ENCODE results near the gene TESPA1.
"Not testable (repeated sequence)": the region's sequence is repeated elsewhere in the genome, so short reads cannot be mapped to it uniquely, and the experiment has no call there.

TESPA1 gene

GRCh38 chr12:54948171-54948570 is 36.4 kb downstream of the TESPA1 start:
- Histone ChIP-seq H3K4me1 (no peaks in the 10 kb centered on the region), H3K27ac (peak overlapping the region; percentile 14), H3K9me3 (ENCODE audit: control insufficient read depth, low read length) (no peaks in the 10 kb centered on the region), H3K79me2 (no peaks in the 10 kb centered on the region), H3K4me3 (ENCODE audit: low read depth, low read length) (no peak overlapping the region), H3K4me2 (ENCODE audit: low read length) (no peak overlapping the region), H3K36me3 (ENCODE audit: control insufficient read depth, insufficient read depth, low read length) (no peaks in the 10 kb centered on the region), H2AFZ (no peak overlapping the region), H3K27me3 (ENCODE audit: control insufficient read depth, insufficient read depth, low read length) (no peaks in the 10 kb centered on the region), H3K9ac (no peak overlapping the region)
- TF ChIP-seq CTCF (IDR thresholded peaks at IDR 0.05): no peak

- Histone ChIP-seq H3K4me3 (ENCODE audit: low read depth, low read length) (no peak overlapping the region), H3K9me3 (ENCODE audit: control insufficient read depth, low read length) (no peaks in the 10 kb centered on the region), H3K27me3 (ENCODE audit: control insufficient read depth, insufficient read depth, low read length) (no peaks in the 10 kb centered on the region), H3K79me2 (no peaks in the 10 kb centered on the region), H3K27ac (no peak overlapping the region), H3K4me2 (ENCODE audit: low read length) (no peak overlapping the region), H3K4me1 (no peaks in the 10 kb centered on the region), H3K36me3 (ENCODE audit: control insufficient read depth, insufficient read depth, low read length) (no peaks in the 10 kb centered on the region), H3K9ac (no peak overlapping the region), H2AFZ (no peak overlapping the region)
- TF ChIP-seq CTCF (IDR thresholded peaks at IDR 0.05): no peak
Measured at GRCh38 chr12:54945082-54945481, 39.5 kb downstream of the TESPA1 start.

GRCh38 chr12:54943292-54943691 is 41.3 kb downstream of the TESPA1 start:
- not testable (repeated sequence) for H3K4me3 ChIP-seq (ENCODE audit: low read depth, low read length); H3K4me2 ChIP-seq (ENCODE audit: low read length); H3K9me3 ChIP-seq (ENCODE audit: control insufficient read depth, low read length); H3K27ac ChIP-seq; H3K9ac ChIP-seq; H3K27me3 ChIP-seq (ENCODE audit: control insufficient read depth, insufficient read depth, low read length); H3K4me1 ChIP-seq; H3K36me3 ChIP-seq (ENCODE audit: control insufficient read depth, insufficient read depth, low read length); H2AFZ ChIP-seq; H3K79me2 ChIP-seq

GRCh38 chr12:54941659-54942058 is 42.9 kb downstream of the TESPA1 start:
- H3K4me3 ChIP-seq (ENCODE audit: low read depth, low read length): no peak overlapping the region
- H3K9ac ChIP-seq: no peak overlapping the region
- no peak for TF ChIP-seq CTCF (IDR thresholded peaks at IDR 0.05)

GRCh38 chr12:54940727-54941315 is 43.7 kb downstream of the TESPA1 start:
- Histone ChIP-seq H2AFZ (no peak overlapping the region), H3K27ac (no peak overlapping the region), H3K4me1 (no peaks in the 10 kb centered on the region), H3K79me2 (no peaks in the 10 kb centered on the region), H3K36me3 (ENCODE audit: control insufficient read depth, insufficient read depth, low read length) (no peaks in the 10 kb centered on the region), H3K27me3 (ENCODE audit: control insufficient read depth, insufficient read depth, low read length) (no peaks in the 10 kb centered on the region), H3K4me3 (ENCODE audit: low read depth, low read length) (no peak overlapping the region), H3K9me3 (ENCODE audit: control insufficient read depth, low read length) (no peaks in the 10 kb centered on the region), H3K9ac (no peak overlapping the region), H3K4me2 (ENCODE audit: low read length) (no peak overlapping the region)
- no peak for TF ChIP-seq CTCF (IDR thresholded peaks at IDR 0.05)

More at GRCh38 chr12:54941659-54942058, 42.9 kb downstream of the TESPA1 start:
- no peaks in the 10 kb centered on the region for H3K79me2 ChIP-seq
- H3K36me3 ChIP-seq (ENCODE audit: control insufficient read depth, insufficient read depth, low read length): no peaks in the 10 kb centered on the region
- no peaks in the 10 kb centered on the region for H3K4me1 ChIP-seq
- H2AFZ ChIP-seq: no peak overlapping the region
- no peak overlapping the region for H3K27ac ChIP-seq
- H3K9me3 ChIP-seq (ENCODE audit: control insufficient read depth, low read length): no peaks in the 10 kb centered on the region
- H3K4me2 ChIP-seq (ENCODE audit: low read length): no peak overlapping the region
- no peaks in the 10 kb centered on the region for H3K27me3 ChIP-seq (ENCODE audit: control insufficient read depth, insufficient read depth, low read length)

Data from parathyroid adenoma (tissue), 2 donors.